ENCODE measurements around the gene TLE1.

The TLE1 gene

GRCh38 chr9:81574405-81574804 lies 114.9 kb downstream of the TLE1 start:
- TF ChIP-seq FOXP2 (optimal IDR thresholded peaks at IDR 0.05; ENCODE audit: borderline replicate concordance, extremely low read depth, extremely low read length, insufficient read depth) (no peak), TAF1 (IDR thresholded peaks at IDR 0.05; ENCODE audit: borderline replicate concordance, insufficient read depth, low read length) (no peak), SIN3A (IDR thresholded peaks at IDR 0.05; ENCODE audit: borderline replicate concordance, insufficient read depth, low read length) (no peak), POLR2AphosphoS5 (IDR thresholded peaks at IDR 0.05; ENCODE audit: low read depth, low read length) (no peak)
- TF ChIP-seq, protein P1, sequence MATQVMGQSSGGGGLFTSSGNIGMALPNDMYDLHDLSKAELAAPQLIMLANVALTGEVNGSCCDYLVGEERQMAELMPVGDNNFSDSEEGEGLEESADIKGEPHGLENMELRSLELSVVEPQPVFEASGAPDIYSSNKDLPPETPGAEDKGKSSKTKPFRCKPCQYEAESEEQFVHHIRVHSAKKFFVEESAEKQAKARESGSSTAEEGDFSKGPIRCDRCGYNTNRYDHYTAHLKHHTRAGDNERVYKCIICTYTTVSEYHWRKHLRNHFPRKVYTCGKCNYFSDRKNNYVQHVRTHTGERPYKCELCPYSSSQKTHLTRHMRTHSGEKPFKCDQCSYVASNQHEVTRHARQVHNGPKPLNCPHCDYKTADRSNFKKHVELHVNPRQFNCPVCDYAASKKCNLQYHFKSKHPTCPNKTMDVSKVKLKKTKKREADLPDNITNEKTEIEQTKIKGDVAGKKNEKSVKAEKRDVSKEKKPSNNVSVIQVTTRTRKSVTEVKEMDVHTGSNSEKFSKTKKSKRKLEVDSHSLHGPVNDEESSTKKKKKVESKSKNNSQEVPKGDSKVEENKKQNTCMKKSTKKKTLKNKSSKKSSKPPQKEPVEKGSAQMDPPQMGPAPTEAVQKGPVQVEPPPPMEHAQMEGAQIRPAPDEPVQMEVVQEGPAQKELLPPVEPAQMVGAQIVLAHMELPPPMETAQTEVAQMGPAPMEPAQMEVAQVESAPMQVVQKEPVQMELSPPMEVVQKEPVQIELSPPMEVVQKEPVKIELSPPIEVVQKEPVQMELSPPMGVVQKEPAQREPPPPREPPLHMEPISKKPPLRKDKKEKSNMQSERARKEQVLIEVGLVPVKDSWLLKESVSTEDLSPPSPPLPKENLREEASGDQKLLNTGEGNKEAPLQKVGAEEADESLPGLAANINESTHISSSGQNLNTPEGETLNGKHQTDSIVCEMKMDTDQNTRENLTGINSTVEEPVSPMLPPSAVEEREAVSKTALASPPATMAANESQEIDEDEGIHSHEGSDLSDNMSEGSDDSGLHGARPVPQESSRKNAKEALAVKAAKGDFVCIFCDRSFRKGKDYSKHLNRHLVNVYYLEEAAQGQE (IDR thresholded peaks at IDR 0.05; ENCODE audit: insufficient read depth in 1 of 2, low read depth in 2 of 2, low read length in 2 of 2): no peak

DNA sequence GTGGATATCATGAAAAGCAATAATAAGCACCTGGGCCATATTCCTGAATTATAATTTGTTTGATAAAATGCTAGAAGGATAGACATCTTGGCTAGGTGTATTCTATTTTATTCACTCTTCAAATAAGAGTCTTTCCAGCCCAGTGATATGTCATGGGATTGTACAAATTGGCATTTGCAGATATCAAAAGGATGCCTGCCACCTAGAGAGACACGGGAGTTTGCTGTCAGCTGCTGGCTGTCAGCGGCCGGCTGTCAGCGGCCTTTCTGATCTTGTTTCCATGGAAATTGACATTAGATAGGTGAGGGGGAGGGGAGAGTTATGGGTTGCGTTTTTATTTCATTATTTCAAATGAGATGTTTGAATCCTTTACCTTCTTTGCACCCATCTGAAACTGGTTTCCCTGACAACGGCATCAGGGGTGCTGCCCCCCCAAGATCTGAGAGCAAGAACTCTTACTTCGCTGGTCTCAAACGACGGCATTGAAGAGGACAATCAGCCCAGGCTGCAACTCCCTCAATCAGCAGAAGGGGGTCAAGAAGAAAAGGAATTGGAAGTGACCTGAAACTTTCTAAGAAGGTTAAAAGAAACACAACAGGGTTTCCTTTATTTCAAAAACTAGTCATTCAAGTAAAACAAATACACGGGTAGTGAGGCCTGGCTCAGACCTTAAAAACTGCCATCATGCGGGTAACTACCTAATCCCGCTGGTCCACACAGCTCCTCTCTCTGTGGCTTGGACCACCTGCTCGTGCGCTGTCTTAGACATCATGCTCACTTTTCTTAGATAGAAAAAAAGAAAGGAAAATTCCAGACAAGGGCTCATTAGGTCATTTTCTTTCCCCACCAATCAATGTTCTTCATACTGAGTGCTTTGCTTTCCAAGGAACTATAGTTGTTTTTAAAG lies 115.7 kb downstream of the TLE1 start:
- TF ChIP-seq FOXP2 (optimal IDR thresholded peaks at IDR 0.05; ENCODE audit: borderline replicate concordance, extremely low read depth, extremely low read length, insufficient read depth): no peak
- TF ChIP-seq TAF1 (IDR thresholded peaks at IDR 0.05; ENCODE audit: borderline replicate concordance, insufficient read depth, low read length): no peak
- no peak for TF ChIP-seq SIN3A (IDR thresholded peaks at IDR 0.05; ENCODE audit: borderline replicate concordance, insufficient read depth, low read length)
- TF ChIP-seq, protein P1 (IDR thresholded peaks at IDR 0.05; ENCODE audit: insufficient read depth in 1 of 2, low read depth in 2 of 2, low read length in 2 of 2): no peak
- TF ChIP-seq POLR2AphosphoS5 (IDR thresholded peaks at IDR 0.05; ENCODE audit: low read depth, low read length): no peak

DNA sequence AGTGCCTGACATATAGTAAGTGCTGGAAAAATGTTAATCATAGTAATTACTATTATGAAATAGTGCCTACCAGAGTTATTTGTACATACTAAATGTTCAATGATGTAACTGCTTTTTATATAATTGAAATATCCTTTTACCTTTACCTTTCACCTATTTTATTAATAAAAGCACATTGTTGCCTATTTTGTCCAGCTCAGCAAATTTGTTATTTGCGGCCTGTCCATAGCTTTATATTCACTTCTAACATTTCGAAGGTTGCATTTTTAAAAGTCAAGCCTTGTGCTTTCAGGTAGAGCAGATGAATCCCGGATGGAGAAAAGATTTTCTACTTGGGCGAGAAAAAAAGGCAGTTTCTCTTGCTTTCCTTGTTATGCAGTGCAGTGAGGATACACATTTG lies 119.3 kb downstream of the TLE1 start:
- TF ChIP-seq POLR2AphosphoS5 (IDR thresholded peaks at IDR 0.05; ENCODE audit: low read depth, low read length) (no peak), FOXP2 (optimal IDR thresholded peaks at IDR 0.05; ENCODE audit: borderline replicate concordance, extremely low read depth, extremely low read length, insufficient read depth) (no peak), SIN3A (IDR thresholded peaks at IDR 0.05; ENCODE audit: borderline replicate concordance, insufficient read depth, low read length) (no peak), TAF1 (IDR thresholded peaks at IDR 0.05; ENCODE audit: borderline replicate concordance, insufficient read depth, low read length) (no peak)
- TF ChIP-seq, protein P1 (IDR thresholded peaks at IDR 0.05; ENCODE audit: insufficient read depth in 1 of 2, low read depth in 2 of 2, low read length in 2 of 2): no peak

DNA sequence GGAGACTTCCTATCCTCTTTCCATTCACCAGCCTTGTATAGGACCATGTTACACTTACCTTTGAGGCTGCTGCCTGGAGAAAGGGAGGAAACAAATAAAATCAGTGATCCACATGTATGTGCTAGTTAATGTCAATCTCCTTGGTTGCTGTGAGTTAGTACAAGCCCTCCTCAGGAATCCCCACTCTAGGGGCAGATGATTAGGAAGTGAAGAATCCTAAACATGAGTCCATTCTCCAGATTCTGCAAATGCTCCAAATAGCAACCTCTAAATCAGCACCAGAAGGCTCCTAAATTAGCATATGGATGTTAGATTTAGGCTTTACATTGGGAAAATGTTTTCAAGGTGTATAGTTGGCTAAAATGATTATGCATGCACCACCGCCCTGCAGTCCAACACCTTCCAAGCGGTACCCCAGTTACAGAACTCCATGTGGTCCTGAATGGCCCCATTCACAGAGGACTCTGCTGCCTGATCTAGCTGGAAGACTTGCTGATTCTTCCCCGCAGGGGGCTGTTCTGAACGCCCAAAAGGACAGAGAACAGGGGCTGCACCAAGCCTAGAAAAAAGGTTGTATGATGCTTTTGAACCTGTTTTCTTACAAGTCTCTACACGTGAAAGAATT lies 123.2 kb downstream of the TLE1 start:
- TF ChIP-seq FOXP2 (optimal IDR thresholded peaks at IDR 0.05; ENCODE audit: borderline replicate concordance, extremely low read depth, extremely low read length, insufficient read depth) (no peak), SIN3A (IDR thresholded peaks at IDR 0.05; ENCODE audit: borderline replicate concordance, insufficient read depth, low read length) (no peak), POLR2AphosphoS5 (IDR thresholded peaks at IDR 0.05; ENCODE audit: low read depth, low read length) (no peak), TAF1 (IDR thresholded peaks at IDR 0.05; ENCODE audit: borderline replicate concordance, insufficient read depth, low read length) (no peak)
- TF ChIP-seq, protein P1 (IDR thresholded peaks at IDR 0.05; ENCODE audit: insufficient read depth in 1 of 2, low read depth in 2 of 2, low read length in 2 of 2): no peak

All from PFSK-1 (cell line).